ENCODE data around the gene CIITA. TPM values are rescaled to one million over a fixed set of nuclear protein-coding genes. Genes with fewer than 3 reads are reported as not detected.
"Not testable (repeated sequence)": the region's sequence is repeated elsewhere in the genome, so short reads cannot be mapped to it uniquely, and the experiment has no call there.

Gene CIITA
- polyA plus RNA-seq, 3 donors, result 2.9 to 12.1 (median 7.6) TPM

DNA sequence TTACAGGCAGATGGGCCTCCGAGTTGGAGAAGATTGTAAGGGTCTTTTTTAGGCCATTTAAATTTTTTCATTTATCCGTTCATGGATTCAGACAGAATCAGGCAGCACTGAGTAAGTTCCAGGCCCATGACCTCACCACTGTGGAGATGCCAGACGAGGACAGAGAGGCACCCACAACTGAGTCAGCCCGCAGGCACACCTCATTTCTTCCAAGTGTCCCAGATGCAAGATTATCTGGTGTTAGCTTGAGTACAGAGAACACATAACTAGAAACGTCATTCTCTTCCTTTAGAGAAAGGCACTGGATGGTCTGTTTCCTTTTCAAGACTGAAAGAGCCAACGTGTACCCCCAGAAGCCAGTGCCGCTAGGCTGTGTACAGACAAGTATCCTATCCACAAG lies 84.2 kb downstream of the CIITA start:
- H3K27ac ChIP-seq (ENCODE audit: low read depth, low read length), result no peak overlapping the region

DNA sequence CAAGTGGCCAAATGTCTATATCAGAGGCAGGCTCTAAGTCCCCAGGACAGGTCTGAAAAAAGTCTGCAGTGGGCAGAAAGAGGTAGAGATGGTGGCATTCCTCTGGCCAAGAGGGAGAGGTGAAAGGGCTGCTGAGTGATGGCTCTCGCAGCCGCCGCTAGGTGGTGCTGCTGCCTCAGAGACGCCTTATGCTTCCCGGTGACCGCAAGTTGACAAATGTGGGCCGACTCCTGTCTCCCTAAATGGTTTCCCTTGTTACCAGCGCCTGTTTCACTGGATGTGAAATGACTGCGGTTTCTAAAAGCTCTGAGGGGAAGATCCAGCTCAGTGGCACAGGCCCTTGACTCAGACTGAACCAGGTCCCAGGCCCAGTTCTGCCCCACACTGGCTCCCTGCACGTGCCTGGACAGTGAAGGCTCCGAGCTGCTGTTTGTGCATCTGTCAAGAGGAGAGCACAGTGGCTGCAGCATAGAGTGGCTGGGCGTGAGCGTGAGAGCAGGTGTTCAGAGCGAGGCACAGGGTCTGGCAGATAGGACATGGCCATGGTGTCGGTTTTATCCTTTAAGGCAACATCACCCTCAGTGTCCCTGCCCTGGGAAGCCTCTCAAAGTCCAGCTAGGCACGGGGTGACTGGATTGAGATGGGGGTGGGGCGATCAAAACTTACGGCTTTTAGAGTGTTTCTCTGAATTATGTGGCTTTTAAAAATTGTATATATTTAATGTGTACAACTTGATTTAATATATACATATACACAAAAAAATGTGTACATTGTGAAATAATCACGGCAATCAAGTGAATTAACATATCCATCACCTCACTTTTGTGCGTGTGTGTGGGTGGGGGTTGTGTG lies 87.3 kb downstream of the CIITA start:
- no peak overlapping the region for H3K27ac ChIP-seq (ENCODE audit: low read depth, low read length)
- WGBS, 3 donors, result 26 to 40% (median 40%) methylated on average over 20 of the region's 20 CpGs

More for the DNA sequence above, 84.2 kb downstream of the CIITA start:
- WGBS, 3 donors, result 77 to 82% (median 79%) methylated on average over 7 of the region's 7 CpGs

DNA sequence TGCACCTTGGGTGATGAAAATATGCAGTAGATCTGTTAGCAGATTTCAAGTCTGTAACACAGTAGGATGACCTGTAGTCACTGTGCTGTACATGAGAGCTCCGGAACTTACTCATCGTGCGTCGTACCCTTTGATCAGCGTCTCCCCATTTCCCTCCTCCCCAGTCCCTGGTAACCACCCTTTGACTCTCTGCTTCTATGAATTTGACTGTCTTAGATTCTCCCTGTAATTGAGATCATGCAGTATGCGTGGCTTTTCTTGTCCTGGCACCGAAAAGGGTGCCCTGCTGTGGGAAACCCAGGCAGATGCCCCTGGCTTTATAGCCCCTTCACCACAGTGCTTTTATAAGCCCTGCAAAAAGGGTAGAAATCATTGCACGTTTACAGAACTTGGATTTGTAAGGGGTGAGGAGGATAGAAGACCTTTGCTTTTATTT lies 87.9 kb downstream of the CIITA start:
- WGBS, 3 donors, result 88 to 94% (median 92%) methylated on average over 8 of the region's 8 CpGs
- no peak overlapping the region for H3K27ac ChIP-seq (ENCODE audit: low read depth, low read length)

DNA sequence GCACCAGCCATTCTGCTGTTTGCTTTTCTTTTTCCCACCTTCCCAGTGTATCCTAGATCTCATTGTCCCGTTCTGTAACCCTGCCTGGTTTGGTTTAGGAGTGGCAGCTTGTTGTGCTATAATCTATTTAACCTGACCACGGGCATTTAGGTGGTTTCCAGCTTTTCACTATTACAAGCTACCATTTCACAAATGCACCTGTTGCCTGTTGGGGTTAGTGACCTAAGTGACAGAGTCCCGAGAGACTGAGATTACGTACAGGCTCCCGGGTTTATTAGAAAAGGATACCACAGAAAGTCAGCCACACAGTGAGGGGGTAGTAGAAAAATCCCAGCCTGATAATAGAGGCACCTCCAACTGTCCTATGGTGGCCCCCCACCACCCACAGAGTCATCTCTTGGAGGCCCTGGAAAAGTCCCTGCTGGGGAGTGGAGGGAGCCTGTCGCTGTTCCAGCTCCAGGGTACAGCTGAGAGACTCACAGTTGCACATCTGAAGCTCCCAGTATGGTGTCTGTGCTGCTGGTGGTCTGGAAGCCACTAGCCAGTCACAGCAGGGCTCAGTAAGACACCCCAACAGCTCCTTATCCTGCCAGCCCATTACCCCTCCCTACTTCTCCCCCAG lies 88.5 kb downstream of the CIITA start:
- WGBS, 3 donors, result 83 to 89% (median 86%) methylated on average over 6 of the region's 6 CpGs
- H3K27ac ChIP-seq (ENCODE audit: low read depth, low read length), result no peak overlapping the region

DNA sequence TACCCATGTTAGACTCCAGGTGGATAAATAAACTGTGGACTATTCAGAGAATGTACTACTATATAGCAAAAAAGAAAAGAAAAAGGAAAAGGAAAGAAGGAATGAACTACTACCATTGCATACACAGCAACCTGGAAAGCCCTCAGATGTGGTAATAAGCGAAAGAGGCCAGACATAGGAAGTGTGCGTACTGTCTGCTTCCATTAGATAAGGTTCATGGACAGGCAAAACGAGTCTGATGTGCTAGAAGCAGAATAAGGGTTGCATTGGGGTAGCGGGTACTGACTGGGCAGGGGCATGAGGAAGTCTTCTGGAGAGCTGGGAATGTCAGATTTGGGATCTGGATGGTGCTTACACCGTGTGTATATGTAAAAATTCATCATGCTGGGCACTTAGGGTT lies 89.1 kb downstream of the CIITA start:
- H3K27ac ChIP-seq (ENCODE audit: low read depth, low read length), result no peak overlapping the region
- WGBS, 3 donors, result 62 to 82% (median 74%) methylated on average over 5 of the region's 5 CpGs

DNA sequence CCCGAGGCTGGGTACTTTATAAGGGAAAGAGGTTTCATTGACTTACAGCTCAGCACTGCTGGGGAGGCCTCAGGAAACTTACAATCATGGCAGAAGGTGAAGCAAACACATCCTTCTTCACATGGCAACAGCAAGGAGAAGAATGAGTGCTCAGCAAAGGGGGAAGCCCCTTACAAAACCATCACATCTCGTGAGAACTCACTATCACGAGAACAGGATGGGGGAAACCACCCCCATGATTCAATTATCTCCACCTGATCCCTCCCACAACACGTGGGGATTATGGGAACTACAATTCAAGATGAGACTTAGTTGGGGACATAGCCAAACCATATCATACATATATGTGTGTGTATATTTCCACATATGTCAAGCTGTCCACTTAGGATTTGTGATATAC lies 89.6 kb downstream of the CIITA start:
- not testable (repeated sequence) for H3K27ac ChIP-seq (ENCODE audit: low read depth, low read length)
- WGBS, 3 donors, result 47 to 70% (median 57%) methylated on average over 4 of the region's 4 CpGs

DNA sequence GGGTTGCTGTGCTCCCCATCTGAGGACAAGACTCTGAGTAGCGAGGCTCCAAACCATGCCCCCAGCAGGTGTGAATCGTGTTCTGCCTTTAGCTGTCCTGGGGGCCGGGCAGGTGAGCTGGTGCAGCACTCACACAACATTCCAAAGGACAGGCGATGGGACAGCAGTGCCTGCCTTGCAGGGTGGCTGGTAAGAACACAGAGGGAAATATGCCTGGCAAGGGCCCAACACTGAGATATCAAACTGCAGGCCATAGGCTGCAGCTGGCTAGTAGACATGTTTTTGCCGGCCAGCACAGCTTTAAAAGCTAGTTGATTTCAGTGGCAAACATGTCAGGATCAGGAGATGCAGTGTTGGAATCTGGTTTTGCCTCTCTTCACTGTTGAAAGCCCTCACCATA lies 91.0 kb downstream of the CIITA start:
- no peak overlapping the region for H3K27ac ChIP-seq (ENCODE audit: low read depth, low read length)
- 52 to 92% (median 65%) methylated on average over 5 of the region's 5 CpGs for WGBS, 3 donors

DNA sequence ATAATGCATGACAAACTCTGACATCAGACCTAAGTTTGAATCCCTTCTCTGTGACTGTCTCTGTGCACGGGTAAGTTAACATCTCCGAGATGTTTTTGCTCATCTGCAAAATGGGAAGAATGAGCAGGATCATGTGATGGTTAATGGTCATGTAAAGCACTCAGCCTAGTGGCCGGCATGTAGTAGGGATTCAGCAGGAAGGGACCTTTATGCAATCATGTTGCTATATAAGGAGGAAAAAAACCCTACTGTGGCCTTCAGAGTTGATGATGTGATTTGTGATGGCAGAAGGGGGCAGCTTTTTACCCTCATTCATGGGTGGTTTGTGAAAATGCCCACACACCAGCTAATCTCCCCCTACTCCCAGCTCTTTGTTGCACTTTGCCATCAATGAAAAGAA lies 91.5 kb downstream of the CIITA start:
- no peak overlapping the region for H3K27ac ChIP-seq (ENCODE audit: low read depth, low read length)
- 76 to 85% (median 79%) methylated on average over 3 of the region's 3 CpGs for WGBS, 3 donors

DNA sequence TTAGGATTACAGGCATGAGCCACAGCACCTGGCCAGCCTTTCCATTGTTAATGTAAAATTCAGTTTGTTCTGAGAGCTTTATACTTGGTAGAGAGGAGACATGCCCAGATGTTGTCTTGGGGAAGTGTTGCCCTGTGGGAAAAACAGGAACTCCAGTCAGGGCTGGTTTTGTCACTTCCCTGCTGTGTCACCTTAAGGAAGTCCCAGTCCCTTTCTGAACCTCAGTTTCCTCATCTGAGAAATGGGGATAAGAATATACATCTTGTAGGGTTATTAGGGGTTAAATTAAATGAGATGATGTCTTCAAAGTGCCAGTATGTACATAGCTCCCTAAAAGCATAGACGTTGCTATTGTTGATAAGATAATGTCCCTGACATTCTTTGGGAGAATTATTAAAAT lies 92.6 kb downstream of the CIITA start:
- 16 to 82% (median 72%) methylated on average over 1 of the region's 1 CpG for WGBS, 3 donors
- H3K27ac ChIP-seq (ENCODE audit: low read depth, low read length), result no peak overlapping the region

DNA sequence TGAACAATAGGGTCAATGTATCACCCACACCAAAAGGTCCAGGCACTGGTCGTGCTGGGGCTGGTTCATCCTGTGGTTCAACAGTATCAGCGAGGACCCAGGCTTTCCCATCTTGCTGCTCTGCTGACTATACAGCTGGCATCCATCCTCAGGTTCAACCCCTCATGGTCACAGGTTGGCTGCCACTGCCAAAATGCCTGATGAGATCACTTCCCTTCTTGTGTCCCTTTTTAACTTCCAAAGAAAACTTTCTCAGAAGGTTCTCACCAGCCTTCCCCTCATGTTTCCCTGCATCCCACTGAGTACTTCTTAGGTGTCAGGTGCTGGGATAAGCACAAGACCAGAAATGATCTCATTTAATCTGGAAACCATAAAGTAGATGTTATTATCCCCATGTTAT lies 93.1 kb downstream of the CIITA start:
- 88 to 93% (median 92%) methylated on average over 2 of the region's 2 CpGs for WGBS, 3 donors
- no peak overlapping the region for H3K27ac ChIP-seq (ENCODE audit: low read depth, low read length)

DNA sequence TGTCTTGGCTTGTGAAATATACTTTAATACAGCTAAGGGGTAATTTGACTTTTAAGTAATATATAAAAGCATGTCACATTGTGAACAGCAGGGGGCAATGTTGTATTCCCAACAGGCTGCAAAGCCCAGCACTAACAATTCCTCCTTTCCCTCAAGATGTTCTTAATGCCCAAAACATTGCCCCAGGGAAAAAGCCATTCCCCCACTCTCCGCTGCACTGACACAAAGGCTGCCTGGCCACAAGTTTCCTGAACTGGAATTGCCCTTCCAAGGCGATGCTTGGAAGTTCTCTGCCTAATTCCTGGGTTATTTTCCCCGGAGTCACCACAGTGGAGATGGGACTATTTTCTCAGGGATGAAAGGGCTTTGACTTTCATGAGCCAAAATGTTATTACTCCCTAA lies 94.6 kb downstream of the CIITA start:
- WGBS, 3 donors, result 35 to 46% (median 46%) methylated on average over 3 of the region's 3 CpGs
- H3K27ac ChIP-seq (ENCODE audit: low read depth, low read length), result no peak overlapping the region

DNA sequence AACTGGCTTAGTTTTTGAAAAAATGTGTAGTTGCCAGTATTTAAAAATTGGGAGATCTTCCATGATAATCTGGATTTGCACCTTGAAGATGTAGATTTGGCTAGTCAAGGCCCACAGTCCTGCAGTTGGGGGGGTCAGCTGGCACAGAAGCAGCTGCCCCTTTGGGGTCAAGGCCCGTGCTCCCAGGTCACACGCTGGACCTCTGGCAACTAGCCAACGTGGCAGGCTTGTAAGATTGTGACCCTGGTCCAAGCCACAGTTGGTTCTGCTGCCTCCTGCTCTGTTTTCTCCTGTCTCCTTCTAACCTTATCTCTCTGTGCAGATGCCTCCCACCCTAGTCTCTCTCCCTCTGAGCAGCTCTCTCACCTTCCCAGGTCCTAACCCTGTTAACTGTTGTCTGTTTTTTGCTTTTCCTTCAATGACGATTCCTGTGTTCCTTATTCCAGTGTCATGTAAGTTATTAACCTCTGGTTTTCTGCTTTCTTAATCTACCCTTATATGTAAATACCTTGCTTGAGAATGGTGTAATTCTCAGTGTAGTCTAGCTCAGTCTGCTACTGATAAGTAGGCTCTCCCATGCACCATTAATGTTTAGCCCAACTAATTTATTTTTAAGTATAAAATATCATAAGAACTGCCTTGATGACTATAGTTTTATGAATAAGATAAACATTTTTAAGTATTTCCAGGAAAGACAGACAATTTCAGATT lies 95.3 kb downstream of the CIITA start:
- H3K27ac ChIP-seq (ENCODE audit: low read depth, low read length), result no peak overlapping the region
- 57 to 58% (median 57%) methylated on average over 4 of the region's 4 CpGs for WGBS, 3 donors

DNA sequence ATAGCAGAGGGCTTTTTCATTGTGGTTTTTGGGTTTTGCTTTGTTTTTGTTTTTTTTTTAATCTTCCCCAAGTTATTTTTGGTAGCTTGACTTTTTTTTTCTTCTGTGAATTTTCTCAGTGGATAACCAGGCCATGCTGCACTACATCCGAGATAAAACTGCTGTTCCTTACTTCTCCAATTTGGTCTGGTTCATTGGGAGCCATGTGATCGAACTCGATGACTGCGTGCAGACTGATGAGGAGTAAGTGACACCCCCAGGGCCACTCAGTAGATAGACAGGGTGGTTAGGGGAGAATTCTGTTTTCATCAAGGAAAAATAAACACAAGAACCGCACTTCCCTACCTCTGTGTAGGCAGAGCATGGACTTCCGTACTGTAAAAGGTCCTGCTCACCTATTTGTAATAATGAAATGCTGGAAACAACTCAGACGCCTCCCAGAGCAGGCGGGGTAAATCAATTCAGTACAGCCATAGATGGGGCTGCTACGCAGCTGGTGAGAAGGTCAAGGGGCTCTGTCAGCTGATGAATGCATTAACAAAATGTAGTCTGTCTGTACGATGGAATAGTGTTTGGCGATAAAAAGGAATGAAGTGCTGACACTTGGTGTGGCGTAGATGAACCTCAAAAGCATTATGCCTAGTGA lies 95.9 kb downstream of the CIITA start:
- H3K27ac ChIP-seq (ENCODE audit: low read depth, low read length), result no peak overlapping the region
- 89 to 91% (median 90%) methylated on average over 12 of the region's 12 CpGs for WGBS, 3 donors

DNA sequence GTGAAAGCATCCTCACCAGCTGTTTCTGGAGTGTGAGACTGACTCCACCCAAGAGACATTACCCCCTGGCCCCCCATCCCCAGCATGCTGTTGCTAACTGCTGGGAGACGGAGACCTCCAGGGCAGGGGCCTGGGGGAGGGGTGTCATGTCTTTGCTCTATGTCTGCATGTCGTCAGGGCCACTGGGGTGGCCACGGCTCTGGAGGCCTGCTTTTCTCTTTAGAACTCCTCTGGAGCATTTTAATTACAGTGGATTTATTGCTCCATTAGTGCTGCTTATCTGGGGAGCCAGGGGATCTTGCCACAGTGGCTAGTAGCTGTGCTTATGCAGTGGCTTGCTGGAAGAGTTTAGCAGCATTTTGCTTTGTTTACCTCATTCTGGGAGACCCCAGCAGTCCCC lies 99.6 kb downstream of the CIITA start:
- 80 to 85% (median 83%) methylated on average over 3 of the region's 3 CpGs for WGBS, 3 donors
- H3K27ac ChIP-seq (ENCODE audit: low read depth, low read length), result no peak overlapping the region

DNA sequence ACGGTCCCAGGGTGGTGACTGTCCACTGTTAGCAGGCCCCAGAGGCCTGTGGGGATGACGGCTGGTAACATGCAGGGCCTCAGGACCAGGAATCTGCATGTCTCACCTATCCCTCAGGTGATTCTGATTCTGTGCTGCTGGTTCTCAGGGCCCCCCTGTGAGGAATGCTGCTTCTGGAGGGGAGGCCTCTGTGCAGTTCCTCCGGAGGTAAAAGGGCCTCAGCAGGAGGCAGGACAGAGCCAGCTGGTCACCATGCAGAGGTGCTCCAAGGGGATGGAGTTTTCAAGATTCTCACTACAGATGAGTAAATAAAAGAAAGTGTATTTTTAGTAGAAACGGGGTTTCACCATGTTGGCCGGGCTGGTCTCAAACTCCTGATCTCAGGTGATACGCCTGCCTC lies 101.1 kb downstream of the CIITA start:
- WGBS, 3 donors, result 91 to 96% (median 95%) methylated on average over 6 of the region's 6 CpGs
- no peak overlapping the region for H3K27ac ChIP-seq (ENCODE audit: low read depth, low read length)

DNA sequence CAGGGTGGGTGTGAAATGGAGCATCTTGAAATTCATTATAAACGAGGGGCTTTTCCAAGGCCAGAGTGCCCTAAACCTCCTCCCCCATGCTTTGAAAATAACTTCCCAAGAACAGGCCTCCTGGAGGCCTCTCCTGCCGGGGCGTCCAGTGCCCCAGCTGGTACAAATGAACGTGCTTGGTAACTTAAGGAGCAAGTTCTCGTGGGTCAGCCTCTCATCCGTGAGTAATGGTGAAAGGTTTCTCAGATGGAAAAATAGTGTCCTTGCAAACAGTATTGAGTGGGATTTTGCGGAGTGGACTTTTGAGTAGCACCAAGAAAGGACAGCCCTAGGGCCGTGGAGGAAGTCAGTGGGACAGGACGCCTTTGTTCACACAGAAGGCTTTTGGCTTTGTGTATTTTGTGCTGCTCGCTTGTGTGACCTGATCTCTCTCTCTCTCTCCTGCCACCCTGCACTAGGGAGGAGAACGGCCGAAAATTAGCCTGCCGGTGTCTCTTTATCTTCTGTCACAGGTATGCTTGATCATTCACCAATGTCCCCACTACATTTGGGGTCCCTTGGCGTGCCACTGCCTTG lies 102.0 kb downstream of the CIITA start:
- WGBS, 3 donors, result 85 to 95% (median 92%) methylated on average over 14 of the region's 14 CpGs
- no peak overlapping the region for H3K27ac ChIP-seq (ENCODE audit: low read depth, low read length)

DNA sequence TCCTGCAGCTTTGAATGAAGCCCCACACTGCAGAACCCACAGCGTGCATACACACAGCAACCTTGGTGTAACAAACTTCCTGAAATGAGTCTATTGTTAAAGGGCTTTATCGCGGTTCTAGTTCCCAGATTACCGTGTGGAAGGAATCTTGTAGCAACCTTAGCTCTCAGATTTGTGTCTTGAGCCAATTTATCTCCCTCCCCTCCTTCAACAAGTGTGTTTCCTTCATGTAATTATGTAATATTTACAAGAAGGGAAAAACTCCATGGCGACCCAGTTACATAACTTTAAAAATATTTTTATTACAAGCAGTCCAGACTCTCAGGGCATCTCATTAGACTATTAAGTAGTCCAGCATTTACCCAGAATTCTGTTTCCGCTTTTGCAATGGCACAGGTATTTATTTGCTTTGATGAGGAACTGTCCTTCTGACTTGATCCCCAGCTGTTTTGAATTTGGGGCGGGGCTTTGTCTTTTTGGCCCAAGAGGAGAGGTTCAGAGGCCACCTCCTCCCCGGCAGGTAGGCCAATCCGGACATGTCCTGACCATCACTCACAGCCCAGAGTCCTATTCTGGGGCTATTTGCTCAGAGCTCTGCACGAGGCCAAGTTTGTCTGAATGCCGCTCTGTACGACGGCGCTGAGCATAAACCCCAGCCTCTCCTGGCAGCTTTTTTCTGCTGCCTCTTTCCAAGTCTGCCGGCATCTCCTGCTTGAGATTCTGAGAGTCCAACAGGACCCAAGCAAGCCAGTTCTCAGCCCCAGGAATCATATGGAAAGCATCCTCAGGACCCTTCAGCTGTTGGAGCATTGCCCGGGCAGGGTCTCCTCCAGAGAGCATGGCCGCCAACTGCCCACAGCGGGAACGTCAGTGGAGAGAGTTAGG lies 103.0 kb downstream of the CIITA start:
- H3K27ac ChIP-seq (ENCODE audit: low read depth, low read length), result no peak overlapping the region
- WGBS, 3 donors, result 55 to 78% (median 57%) methylated on average over 19 of the region's 19 CpGs

DNA sequence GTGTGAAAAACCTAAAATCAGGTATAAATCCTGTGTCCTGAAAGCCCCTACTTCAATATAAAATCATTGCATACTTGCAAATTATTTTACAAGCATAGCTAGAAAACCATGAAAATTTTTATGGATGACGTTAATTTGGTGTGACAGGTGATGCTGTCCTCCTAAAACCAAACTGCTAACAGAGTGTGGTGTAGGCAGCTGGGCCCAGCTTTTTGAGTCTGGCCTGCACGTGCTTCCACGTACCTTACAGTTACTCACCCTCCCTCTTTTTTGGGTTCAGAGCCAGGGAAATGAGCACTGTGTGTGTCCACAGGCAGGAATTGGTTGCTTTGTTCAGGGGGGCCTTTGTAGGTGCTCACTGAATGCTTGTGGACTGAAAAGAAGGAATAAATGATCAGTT lies 103.8 kb downstream of the CIITA start:
- H3K27ac ChIP-seq (ENCODE audit: low read depth, low read length), result no peak overlapping the region
- WGBS, 3 donors, result 87 to 94% (median 92%) methylated on average over 3 of the region's 3 CpGs
